T47D (cell line): ENCODE measurements around the gene SERPINB7.

Experiments used
- DNase-seq, 2 experiments: peaks; one replicate each; pipeline versions ENCODE4 v3.0.0 to v3.0.0-alpha.2; 2011 to 2012; ENCODE audit warnings: low read depth in 1 of 2, low spot score in 1 of 2
- JUND ChIP-seq: IDR thresholded peaks from 2 replicates; pipeline ENCODE4 v1.6.1; 2012; ENCODE audit warnings: low read depth
- in situ Hi-C: cut with HindIII; loops from 2 replicates; pipeline ENCODE4 v1.10.0; 2016; ENCODE audit warnings: low sequenced_read_pairs, low pct_unique_long_range_greater_than_20kb

Gene SERPINB7

DNA sequence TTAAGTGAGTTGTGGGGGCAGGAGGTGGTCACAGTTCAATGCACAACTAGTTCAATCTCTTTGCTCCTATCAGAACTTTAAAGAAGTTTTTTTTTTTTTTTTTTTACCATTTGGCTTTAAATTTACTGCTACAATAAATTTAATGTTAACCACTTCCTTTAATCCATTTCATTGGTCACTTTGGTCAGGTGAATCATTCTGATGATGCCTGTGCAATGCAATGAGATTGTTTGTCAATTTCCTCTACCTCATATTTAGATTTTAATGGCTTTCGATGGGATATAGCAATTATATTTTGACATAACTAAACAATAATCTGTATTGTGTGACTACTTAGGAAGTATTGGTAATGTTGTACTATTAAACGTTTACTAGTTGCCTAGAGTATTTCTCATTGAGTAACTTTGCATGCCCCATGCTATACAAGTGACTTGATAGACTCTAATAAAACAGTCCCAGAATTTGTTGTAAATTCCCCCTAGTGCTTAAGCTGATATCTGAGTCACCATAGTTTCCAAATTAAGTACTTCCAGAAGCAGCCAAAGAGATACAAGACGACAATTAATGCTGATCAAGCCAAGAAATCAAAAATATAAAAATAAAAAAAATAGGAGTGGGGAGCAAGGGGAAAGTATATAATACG, 59.4 kb downstream of the SERPINB7 start:
- in situ Hi-C loops = no loop called here
- TF ChIP-seq JUND = no peak
- no peak for DNase-seq

DNA sequence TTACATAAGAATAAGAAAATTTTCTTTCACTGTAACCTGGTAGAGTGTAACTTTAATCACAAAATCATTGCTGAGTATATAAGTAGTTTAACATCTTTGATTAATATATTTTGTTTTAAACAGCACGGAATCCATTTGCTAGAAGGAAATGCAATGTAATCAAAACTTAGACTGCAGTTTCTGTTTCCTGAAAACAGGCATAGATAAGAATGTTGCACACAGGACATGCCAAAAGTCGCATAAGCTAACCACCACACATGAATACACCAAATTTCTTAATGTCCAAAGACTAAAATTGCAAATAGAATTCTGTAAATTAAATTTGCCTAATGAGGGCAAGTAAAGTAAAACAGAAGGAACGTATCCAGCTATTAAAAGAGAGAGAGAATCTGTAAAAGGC, 61.2 kb downstream of the SERPINB7 start:
- DNase-seq = no peak
- TF ChIP-seq JUND = no peak
- in situ Hi-C loops = no loop called here

- no peak for TF ChIP-seq JUND
- in situ Hi-C loops = no loop called here
- DNase-seq = no peak
Measured at GRCh38 chr18:63837590-63837989, 62.4 kb downstream of the SERPINB7 start.

DNA sequence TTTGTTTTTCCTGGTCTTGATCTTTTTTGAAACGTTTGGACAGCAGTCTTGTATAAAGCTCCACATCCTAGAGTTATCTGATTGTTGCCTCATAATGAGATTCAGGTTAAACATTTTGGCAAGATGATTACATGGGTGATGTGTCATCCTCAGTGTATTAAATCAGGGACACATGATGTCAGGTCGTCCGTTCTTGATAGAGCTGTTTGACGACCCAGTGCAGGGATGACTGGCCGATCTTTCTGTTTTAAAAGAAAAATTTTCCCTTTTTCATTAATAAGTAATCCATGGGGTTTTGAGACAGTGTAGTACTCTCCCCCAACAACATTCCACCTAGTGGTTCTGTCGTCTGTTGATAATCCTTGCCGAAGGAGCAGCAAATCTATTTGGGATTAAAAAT, 67.8 kb downstream of the SERPINB7 start:
- no peak for TF ChIP-seq JUND
- DNase-seq = no peak
- in situ Hi-C loops = no loop called here

DNA sequence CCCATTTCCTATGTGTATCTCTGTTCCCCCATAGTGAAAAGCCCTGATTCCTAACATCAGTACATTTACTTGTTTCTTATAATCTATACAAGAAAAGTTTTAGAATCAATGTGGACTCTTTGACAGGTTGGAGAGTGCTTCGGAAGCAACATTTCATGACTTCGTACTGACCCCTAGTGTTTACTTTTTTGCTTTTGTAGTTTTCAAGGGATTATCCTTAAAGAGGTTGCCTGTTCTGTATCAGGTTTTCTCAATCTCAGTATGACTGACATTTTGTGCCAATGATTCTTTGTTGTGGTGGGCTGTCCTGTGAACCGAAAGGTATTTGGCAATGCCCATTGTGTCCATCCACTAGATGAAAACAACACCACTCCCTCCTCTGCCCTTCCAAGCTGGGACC, 69.0 kb downstream of the SERPINB7 start:
- DNase-seq = peak in 1 of 2 experiments; percentile 33
- no peak for TF ChIP-seq JUND
- in situ Hi-C loops = no loop called here

- in situ Hi-C loops = no loop called here
- peak in 1 of 2 experiments; percentile 72 for DNase-seq
- TF ChIP-seq JUND = no peak
Measured at GRCh38 chr18:63848159-63848558, 72.9 kb downstream of the SERPINB7 start.

- DNase-seq = peak in 1 of 2 experiments; percentile 65
- in situ Hi-C loops = no loop called here
- no peak for TF ChIP-seq JUND
Measured at GRCh38 chr18:63850020-63850419, 74.8 kb downstream of the SERPINB7 start.

DNA sequence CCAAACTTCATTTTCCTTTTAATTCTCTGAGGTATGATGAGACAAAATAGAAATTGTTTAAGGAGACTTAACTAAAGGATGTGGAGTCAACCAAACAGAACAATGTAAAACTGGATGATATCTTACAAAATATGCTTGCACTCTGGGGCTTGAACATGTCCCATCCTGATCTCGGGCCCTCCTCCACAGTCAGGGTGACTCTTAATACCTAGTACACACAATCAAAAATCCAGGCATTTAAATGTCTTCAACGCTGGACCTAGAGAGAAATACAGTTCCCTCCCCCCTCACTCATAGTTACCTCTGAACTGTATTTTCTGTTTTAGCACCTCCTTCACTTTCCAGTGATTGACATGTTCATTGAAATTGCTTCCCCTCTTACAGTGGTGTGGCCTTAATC, 75.4 kb downstream of the SERPINB7 start:
- no peak for TF ChIP-seq JUND
- in situ Hi-C loops = no loop called here
- no peak for DNase-seq
